NCI-H2171 treated with DMSO at 0.1 percent for 48 hours (cell line): ENCODE data around the gene SKAP1.
"Not testable (repeated sequence)": the region's sequence is repeated elsewhere in the genome, so short reads cannot be mapped to it uniquely, and the experiment has no call there.

ENCODE experiments used
- DNase-seq: peaks from one replicate; lab custom pipeline; 2025; lab: John Stamatoyannopoulos, UW

SKAP1 gene

DNA sequence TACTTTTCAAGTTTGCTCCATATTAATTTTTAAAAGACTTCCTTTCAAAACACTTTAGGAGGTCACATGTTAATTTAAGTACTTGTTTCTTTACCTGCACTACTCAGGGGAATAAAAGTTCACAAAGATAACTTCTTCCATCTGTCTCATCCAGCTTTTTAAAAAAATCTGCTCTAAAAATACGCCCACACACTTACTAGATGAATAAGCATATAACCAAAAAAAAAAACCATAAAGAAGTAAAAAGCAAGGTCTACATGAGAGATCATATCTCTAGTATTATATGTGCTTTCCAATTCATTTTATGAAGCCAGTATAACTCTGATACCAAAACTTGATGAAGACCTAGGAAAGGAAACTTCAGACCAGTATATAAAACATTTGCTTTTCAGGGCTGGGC is 17.2 kb downstream of the SKAP1 start:
- DNase-seq = no peak

DNA sequence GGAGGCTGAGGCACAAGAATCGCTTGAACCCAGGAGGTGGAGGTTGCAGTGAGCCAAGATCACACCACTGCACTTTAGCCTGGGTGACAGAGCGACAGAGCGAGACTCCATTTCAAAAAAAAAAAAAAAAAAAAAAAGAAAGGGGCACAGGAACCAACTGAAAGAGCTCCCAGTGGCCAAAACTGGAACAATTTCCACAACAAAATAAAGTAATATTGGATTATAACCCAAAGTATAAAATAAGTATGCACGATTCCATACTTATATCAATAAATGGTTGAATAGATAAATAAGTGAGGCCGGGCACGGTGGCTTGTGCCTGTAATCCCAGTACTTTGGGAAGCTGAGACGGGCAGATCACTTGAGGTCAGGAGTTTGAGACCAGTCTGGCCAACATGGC is 19.2 kb downstream of the SKAP1 start:
- DNase-seq = not testable (repeated sequence)

DNA sequence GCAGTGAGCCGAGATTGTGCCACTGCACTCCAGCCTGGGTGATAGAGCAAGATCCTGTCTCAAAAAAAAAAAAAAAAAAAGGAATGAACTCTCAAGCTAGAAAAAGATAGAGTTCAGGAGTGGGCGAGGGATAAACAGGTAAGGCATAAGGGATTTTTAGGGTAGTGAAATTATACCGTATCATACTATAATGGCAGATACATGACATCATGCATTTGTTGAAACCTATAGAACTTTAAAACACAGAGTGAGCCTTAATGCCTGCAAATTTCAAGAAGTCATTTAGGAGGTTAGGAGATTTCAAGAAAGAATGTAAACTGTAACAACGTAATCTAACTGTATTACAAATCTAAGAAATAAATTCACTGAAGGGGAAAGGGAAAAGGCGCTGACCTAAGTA is 20.4 kb downstream of the SKAP1 start:
- no peak for DNase-seq

DNA sequence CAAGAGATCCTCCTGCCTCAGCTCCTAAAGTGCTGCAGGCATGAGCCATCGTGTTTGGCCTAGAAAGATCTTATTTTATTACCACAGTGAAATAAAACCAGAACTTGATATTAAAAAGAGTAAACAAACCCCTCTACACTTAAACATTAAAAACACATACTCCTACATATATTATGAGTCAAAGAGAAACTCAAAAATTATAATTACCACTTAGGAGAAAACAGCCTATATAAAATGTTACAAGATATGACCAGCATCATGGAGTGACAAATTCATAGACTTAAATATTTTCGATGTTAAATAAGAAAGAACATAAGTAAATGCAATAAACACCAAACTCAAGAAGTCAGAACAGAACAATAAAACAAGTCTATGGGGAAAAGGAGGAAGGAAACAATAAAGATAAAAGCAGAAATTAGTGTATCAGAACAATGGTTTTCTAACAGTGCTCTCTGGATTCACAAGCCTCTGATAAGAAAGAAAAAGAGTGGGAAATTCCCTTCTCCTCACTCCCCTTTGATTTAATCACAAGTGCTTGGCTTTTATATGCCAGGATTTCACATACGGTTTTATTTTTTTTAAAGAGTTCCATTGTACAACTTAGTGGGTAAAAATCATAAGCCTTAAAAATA is 23.0 kb downstream of the SKAP1 start:
- DNase-seq = no peak

DNA sequence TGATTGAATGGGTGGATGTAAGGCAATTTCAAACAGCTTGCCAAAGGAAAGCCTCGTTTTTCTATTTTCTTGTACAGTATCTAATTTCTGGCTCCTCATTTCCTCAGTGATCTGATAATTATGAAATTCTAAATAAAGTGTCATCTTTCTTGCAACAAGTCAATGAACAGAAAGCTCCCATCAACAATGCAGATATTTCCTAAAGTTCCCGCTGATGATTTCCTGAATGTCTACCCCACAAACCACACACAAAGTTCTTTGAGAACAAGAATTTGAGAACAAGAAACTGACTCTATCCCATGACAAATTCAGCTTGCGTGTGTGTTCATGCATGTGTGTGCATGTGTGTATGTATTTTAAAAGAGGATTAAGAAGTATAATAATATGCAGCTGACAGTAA is 35.2 kb downstream of the SKAP1 start:
- DNase-seq = no peak

DNA sequence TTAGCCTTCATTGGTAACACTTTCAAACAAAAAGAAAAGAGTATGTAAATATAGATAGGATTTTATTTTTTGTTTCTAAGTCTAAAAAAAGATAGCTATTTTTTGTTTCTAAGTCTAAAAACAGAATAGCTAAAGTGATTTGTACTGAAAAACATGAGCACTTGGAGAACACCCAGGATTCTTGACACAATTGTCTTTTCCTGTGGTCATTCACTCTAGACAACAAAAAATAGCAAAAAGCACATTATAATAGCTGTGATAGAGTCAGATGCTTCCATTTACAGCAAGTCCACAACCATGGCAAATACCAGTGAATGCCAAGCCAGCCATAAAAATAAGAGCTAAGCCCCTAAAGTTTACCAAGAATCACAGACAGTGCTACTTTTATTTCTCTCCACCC is 36.7 kb downstream of the SKAP1 start:
- DNase-seq = no peak

DNA sequence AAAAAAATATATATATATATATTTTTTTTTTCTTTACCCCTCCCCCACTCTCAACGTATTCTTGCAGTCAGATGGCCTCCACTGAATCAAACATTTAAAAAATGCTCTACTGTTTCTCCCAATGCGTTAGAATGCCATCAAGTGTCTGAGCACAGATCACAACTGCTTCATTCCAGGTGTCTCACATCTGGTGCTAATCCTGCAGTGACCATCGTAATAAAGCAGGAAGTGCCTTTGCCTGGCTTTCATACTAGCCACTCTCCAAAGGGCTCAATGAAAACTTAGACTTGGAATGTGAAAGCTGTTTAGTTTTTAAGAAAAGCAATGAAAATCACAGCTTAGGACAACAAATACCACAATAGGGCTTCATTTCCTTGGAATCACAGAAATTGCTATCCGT is 37.2 kb downstream of the SKAP1 start:
- no peak for DNase-seq

DNA sequence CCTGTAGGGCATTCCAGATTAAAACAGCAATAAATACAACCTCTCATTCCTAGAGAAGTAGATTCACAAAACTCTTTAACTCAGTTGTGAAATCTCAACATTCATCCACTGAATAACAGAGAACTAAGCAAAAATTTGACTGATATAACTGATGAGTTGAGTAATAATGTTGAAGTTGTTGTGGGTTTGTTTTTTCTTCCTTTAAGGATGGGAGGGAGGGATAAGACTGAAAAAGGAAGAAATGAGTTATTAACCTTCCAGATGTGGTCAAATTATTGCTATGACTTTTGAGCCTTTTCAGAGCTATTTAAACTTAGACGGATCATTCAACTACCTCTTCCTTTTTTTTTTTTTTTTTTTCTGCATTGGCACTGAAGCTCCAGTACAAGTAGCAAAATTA is 38.6 kb downstream of the SKAP1 start:
- no peak for DNase-seq

DNA sequence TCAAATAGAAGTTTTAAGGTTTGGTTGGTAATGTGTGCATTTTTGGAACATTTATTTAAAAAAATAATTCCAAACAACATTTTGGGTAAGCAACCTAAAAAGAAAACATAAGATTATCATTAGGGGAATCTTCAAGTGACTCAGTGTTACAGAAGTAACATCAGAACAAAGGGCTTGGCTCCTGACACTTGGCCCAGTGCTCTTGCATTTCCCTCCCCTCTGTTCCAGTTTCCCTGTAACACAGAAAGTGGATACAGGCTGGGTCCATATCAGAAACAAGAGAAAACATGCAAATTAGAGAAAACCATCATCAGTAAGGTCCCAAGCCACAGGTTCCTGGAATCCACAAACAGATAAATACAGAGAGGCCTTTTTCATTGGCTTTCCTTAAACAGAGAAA is 40.1 kb downstream of the SKAP1 start:
- no peak for DNase-seq

DNA sequence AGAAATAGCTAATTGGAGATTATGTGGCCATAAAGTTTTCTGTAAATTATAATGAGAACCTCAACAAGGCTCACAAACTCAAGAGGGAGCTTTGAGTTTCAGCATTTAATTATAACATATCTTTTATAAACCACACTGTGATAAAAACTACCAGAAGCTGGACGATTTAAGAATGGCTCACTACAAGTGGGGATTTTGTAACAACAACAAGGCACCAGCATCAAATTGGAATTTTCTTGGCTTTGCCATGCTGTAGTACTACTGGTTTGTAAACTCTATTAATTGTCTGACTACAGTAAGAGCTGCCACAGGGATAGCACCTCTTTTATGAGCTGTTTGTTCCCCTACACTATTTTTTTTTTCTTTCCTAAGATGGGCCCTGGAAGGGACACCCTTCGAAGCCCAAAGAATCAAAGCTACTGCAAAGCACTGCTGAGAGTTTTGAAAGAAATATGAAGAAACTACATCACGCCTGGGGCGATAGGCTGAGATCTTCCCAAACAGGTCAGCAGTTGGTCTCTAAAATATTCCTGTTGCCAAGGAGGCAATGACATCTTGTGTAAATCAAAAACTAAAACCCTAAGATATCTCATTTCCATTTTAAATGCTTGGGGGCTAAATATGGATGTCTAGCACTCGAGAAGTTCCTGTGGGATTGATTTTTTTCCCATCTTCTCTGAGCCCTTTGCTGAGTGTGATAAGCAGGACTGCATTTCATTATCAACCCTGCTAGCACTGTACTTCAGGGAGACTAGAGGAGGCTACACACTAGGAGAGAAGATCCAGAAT is 40.9 kb downstream of the SKAP1 start:
- no peak for DNase-seq

DNA sequence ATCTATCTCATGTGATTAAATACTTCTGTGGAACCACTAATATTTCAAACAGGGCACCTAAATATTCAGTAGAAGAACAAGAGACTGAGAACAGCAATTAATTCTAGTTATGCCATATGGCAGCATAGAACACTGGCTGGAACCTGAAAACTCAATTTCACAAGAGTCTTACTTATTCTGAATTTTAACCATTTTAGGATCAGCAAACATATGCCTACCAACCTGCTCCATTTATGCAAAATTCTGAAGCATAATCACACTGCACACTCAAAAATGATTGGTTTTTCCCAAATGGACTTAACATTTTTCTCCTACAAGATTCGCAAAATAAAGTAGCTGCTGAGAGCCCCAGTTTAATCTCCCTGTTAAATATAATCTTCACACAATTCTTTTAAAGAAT is 43.2 kb downstream of the SKAP1 start:
- DNase-seq = no peak

DNA sequence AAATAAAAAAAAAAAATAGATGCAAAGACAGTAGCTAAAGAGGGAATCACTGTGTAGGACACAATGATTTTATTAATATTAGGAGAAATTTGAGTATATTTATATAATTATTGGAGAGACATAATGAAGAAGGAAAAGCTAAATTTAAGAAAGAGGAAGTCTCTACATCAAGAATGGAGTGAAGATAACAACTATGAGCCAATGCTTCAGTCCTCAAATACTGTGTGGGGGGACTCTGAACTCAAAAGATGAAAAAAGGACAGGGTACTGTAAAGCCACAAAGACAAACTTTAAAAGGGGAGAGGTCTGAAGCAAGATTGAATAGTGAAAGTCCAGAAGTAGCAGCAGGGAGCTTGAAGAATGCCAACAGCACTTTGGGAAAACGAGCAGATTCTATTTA is 44.7 kb downstream of the SKAP1 start:
- no peak for DNase-seq

DNA sequence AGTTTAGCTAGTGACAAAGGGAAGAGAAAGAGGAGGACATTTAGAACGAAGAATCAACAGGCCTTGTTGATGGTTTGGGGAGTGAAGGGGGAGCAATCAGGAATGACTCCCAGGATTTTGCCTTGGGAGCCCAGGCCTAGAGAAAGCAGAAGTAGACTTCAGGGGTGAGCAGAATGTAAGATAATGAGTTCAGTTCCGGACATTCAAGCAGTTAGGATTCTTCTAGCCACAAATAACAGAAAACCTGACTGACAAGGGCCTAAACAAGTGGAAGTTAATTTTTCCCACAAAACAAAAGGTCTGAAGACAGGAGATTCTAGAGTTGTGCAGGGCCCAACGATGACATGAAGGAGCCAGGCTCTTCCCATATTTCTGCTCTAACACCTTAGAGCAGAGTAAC is 45.9 kb downstream of the SKAP1 start:
- DNase-seq = no peak

DNA sequence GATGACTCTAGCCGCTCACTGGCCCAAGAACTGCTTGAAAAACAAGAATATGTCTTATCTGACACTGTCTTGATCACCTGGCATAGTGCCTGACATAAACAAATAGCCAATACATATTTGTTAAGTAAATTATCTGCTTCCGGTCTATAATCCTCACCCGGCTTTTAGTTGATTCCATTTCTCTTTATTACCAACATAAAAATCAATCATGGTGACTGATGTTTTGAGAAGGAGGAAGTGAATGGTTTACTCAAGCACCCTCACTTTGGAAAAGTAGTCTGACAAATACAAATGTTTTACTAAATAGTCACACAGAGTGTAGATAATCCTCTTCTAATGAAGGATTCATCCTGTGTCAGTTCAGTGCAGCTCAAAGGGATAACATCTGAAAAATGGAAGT is 47.0 kb downstream of the SKAP1 start:
- DNase-seq = no peak

DNA sequence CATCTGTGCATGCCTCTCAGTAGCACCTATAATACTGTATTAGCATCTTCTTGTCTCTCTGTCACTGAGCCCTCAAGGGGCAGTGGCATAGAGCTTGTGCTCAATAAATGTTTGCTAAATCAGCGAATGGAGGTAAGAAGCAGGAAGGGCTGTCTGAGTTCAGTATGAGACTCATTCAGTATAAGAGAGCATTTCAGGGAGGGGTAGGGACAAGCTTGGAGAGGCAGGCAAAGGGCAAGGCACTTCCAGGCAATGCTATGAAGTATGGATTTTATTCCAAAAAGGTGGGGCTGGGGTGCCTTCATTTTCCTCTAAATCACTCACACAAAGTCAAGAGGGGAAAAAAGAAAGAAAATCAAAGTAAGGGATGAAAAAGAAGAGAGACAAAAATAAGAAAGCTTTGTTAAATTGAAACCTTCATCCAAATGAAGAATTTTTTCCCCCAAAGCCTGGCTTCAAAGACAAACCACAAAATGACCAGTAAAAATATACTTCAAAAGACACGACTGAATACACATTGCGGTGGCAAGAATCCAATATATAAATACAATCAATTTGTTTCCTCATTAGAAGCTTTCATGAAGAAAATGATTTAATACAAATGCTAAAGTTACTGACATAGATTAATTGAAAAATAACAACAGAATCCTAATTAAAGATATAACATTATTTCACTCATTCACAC is 51.2 kb downstream of the SKAP1 start:
- no peak for DNase-seq

DNA sequence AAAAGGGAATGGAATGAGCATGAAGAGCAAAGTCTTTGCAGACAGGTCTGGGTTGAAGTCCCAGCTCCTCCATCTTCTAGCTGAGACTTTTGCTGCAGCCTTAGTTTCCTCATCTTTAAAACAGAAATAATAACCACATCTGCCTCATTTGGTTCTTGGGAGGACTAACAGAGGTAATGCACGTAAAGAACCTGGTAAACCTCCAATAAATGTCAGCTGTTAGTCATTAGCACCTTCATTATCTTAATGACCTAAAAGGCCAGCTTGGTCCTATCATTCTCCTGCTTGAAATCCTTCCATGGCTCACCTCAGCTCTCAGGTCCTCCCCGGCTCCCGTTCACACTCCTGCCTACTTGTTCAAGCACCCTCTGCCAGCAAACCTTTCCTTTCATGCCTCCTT is 51.8 kb downstream of the SKAP1 start:
- no peak for DNase-seq

DNA sequence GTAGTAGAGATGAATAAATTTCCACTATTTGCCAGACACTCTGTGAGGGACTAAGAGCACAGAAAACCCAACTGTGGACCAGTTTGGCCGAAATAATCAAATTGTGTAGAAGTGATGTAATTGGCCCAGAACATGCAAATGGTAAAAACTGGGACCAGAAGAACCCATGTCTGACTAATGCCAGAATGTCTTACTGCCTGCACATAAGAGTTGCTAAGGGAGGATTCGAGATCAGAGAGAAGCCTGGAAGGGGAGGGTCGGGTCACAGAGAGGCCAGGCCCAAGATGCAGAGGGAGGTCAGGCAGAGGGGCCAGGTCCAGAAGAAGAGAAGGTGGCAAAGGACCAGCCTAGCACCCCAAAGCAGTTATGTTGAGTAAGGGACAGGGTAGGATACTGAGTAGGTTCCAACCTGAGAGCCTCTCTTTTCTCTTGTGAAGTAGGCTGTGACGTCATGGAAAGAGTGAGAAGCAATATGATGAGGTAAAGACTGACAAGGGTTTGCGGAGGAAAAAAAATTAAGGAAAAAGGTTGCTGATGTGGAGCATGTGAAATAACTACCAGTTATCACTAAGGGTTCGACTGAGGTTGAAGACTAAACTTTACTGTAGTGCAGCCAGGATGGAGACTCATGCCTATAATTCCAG is 53.2 kb downstream of the SKAP1 start:
- no peak for DNase-seq

DNA sequence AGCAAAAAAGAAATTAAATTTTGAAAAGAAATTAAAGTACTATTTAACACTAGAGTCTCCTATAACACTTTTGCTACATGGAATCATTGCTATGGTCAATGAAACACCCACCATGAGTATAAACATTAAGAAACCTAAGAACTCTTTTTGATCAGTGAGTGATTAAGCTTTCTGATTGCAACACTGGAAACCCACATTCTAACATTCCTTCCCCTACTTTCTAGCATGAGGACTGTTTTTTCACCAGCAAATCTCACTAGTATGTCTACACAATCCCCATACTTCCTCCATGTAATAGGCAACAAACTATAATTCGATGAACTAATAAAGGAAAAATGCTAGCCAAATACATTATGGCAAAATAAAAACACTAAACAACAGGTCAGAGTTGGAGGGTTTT is 54.7 kb downstream of the SKAP1 start:
- no peak for DNase-seq

DNA sequence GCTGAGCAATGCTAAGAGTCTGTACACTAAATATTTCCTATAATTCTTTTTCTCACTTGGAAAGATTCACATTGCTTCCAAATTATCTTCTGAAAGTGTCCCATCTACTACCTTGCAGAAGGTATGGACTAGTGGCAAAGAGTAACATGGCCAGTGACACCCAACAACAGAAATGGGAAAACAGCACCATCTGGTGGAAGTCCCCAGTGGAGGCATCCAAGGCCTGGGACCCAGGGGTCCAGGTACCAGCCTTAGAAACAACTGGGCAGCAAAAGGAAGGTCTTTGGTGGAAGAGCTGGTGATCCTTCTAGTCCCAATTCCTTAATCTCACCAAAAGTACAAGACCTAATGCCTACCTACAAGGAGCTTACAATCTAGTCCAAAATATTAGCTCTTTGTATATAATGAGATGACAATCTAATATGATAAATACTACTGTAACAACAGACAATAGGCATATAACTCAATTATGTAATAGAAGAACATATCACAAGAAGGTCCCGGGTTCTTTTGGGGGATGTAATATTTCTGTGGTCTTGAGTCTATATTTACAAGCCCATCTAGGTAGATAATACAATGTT is 55.3 kb downstream of the SKAP1 start:
- peak; percentile 10 for DNase-seq

DNA sequence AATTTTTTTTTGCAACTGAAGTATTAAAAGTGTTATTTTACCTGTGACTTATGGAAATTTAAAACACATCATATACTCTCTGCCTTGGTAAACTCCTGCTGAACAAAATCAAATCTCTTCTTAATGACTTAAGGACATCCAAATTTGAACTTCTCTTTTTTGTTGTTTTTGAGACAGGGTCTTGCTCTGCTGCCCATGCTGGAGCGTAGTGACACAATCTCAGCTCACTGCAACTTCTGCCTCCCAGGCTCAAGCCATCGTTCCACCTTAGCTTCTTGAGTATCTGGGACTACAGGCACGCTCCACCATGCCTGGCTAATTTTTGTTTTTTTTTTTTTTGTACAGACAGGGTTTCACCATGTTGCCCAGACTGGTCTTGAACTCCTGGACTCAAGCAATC is 56.1 kb downstream of the SKAP1 start:
- DNase-seq = no peak

DNA sequence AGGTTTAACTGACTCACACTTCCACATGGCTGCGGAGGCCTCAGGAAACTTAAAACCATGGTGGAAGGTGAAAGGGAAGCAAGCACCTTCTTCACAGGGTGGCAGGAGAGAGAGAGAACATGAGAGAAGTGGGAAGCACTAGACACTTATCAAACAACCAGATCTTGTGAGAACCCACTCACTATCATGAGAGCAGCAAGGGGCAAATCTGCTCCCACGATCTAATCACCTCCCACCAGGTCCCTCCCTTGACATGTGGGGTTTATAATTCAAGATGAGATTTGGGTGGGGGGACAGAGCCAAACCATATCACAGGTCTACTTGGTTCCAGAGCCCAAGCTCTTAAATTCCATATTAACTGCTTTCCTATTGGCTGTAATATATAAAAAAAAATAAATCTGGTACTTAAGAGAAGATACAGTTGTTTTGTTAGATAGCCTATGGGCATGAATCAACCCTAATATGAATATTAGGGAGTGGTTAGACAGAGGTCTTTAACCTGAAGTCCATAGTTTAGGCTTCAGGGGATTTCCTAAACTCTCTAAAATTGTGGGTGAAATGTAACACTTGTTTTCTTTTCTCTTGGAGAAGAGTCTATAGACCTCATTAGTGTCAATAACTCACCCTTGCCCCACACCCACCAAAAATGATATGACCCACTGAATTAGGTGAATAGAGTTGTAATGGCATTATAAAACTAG is 56.7 kb downstream of the SKAP1 start:
- DNase-seq = no peak

DNA sequence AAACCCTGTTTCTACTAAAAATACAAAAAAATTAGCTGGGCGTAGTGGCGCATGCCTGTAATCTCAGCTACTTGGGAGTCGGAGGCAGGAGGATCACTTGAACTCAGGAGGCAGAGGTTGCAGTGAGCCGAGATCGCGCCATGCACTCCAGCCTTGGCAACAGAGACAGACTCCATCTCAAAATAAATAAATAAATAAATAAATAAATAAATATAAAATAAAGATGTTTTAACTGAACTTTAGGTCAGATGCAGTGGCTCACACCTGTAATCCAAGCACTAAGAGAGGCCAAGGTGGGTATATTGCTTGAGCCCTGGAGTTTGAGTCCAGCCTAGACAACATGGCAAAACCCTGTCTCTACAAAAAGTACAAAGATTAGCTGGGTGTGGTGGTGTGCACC is 61.0 kb downstream of the SKAP1 start:
- not testable (repeated sequence) for DNase-seq
